Measurements from ENCODE around the gene C16orf78.
"Not testable (repeated sequence)": the region's sequence is repeated elsewhere in the genome, so short reads cannot be mapped to it uniquely, and the experiment has no call there.

C16orf78 gene

GRCh38 chr16:49354101-49354500 lies 19.5 kb upstream of the C16orf78 start:
- no peak for TF ChIP-seq CTCF (IDR thresholded peaks at IDR 0.05; ENCODE audit: borderline replicate concordance, insufficient read depth, low read depth, low read length)

GRCh38 chr16:49354991-49355390 lies 18.6 kb upstream of the C16orf78 start:
- H3K4me3 ChIP-seq (ENCODE audit: low read depth, low read length): no peak overlapping the region
- TF ChIP-seq CTCF (IDR thresholded peaks at IDR 0.05; ENCODE audit: borderline replicate concordance, insufficient read depth, low read depth, low read length): no peak

More at GRCh38 chr16:49354101-49354500, 19.5 kb upstream of the C16orf78 start:
- H3K4me3 ChIP-seq (ENCODE audit: low read depth, low read length): no peak overlapping the region

GRCh38 chr16:49355933-49356665 lies 17.5 kb upstream of the C16orf78 start:
- no peak overlapping the region for H3K4me3 ChIP-seq (ENCODE audit: low read depth, low read length)
- no peak for TF ChIP-seq CTCF (IDR thresholded peaks at IDR 0.05; ENCODE audit: borderline replicate concordance, insufficient read depth, low read depth, low read length)

DNA sequence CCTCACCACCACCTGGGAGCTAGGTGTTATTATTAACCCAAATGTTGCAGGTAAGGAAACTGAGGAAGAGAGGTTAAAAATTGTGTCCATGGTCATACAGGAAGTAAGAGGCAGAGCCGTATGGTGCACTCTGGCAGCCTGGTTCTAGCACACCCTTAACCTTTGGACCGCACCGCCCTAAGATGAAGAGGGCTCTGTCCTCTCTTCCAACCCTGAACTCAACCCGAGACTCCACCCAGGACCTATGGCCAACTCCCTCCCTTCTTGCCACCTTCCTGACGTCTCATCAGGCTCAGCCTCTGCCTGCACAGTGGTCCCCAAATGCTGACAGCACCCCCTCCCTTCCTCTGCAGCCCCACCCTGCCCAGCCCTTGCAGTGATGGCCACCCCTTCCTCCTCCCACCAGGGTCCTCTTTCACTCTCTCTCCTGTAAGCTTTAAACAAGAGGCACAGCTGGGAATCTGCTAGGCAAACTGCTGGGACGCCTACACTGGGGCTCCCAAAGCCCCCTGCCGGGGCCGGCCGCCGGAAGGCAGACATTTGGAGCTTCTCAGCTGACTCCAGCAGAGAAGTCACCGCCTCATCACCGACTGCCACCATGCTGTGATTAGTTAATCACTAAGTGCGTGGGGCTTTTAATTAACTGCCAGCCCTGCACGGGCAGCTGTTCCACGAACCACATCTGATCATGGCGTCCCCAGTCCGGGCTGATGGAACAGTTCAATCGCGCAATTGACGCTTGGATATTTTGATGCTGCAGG lies 16.7 kb upstream of the C16orf78 start:
- no peak for TF ChIP-seq CTCF (IDR thresholded peaks at IDR 0.05; ENCODE audit: borderline replicate concordance, insufficient read depth, low read depth, low read length)

DNA sequence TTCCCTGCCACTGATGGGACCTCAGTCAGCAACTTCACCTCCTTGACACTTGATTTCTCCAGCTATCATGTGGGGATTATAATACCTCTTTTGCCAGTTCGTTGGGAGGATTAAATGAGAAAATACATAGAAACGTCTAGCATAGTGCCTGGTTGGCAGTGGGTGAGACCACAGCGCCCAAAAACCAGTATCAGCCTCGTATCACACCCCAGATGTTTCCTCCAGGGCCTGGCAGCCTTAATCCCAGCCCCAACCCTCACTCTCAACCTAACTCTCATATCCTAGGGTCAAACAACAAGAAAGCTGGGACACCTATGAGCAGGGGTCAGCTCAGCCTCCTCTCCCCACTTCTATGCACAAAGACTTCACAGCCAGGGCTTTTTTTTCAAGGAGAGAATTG lies 14.0 kb upstream of the C16orf78 start:
- no peak overlapping the region for H3K4me3 ChIP-seq (ENCODE audit: low read depth, low read length)
- no peak for TF ChIP-seq CTCF (IDR thresholded peaks at IDR 0.05; ENCODE audit: borderline replicate concordance, insufficient read depth, low read depth, low read length)

More for the DNA sequence above, 16.7 kb upstream of the C16orf78 start:
- H3K4me3 ChIP-seq (ENCODE audit: low read depth, low read length): no peak overlapping the region

GRCh38 chr16:49361731-49362130 lies 11.9 kb upstream of the C16orf78 start:
- H3K4me3 ChIP-seq (ENCODE audit: low read depth, low read length): not testable (repeated sequence)

- TF ChIP-seq CTCF (IDR thresholded peaks at IDR 0.05; ENCODE audit: borderline replicate concordance, insufficient read depth, low read depth, low read length): no peak
- no peak overlapping the region for H3K4me3 ChIP-seq (ENCODE audit: low read depth, low read length)
These were observed 11.4 kb upstream of the C16orf78 start for GRCh38 chr16:49362230-49362629.
